ENCODE data around the gene RAF1. TPM values are rescaled to one million over a fixed set of nuclear protein-coding genes. Genes with fewer than 3 reads are reported as not detected.

Gene RAF1
- total RNA-seq, 2 experiments from 2014 or later = 127 to 139 TPM

- intact Hi-C loops (cut with DNase I, micrococcal nuclease) = no loop called here
- TF ChIP-seq CTCF (IDR thresholded peaks at IDR 0.05) = no peak
- ATAC-seq (ENCODE audit: poor library complexity) = no peak
- peaks cover 27% of the 10 kb centered on the region for H3K36me3 Mint-ChIP-seq (ENCODE audit: low read depth)
- Histone ChIP-seq H3K4me3 (ENCODE audit: low read length) (no peak overlapping the region), H3K4me1 (ENCODE audit: insufficient read depth, low read length) (peaks cover 37% of the 10 kb centered on the region), H3K9me3 (ENCODE audit: control insufficient read depth in 1 of 2, insufficient read depth in 1 of 2, low read length in 2 of 2) (no peaks in the 10 kb centered on the region), H3K27me3 (ENCODE audit: control insufficient read depth in 1 of 2, insufficient read depth in 2 of 2, low read length in 2 of 2) (no peaks in the 10 kb centered on the region), H3K36me3 (ENCODE audit: insufficient read depth, low read length) (no peaks in the 10 kb centered on the region), H3K27ac (ENCODE audit: low read depth in 1 of 2, low read length in 2 of 2) (no peak overlapping the region)
- peaks cover 72% of the 10 kb centered on the region for H3K4me1 Mint-ChIP-seq (ENCODE audit: low read depth)
- H3K27ac Mint-ChIP-seq = peak overlapping the region; percentile 1
- DNase-seq = no peak
- H3K9me3 Mint-ChIP-seq = no peaks in the 10 kb centered on the region
- POLR2A ChIA-PET = no interaction called here
- no peaks in the 10 kb centered on the region for H3K27me3 Mint-ChIP-seq
- H3K4me3 Mint-ChIP-seq = no peak overlapping the region
- CTCF ChIA-PET = no interaction called here
These were observed 7.1 kb downstream of the RAF1 start for GRCh38 chr3:12656850-12657249.

- Mint-ChIP-seq H3K4me3 (peak overlapping the region; percentile 30), H3K4me1 (ENCODE audit: low read depth) (peaks cover 73% of the 10 kb centered on the region), H3K9me3 (no peaks in the 10 kb centered on the region), H3K27me3 (no peaks in the 10 kb centered on the region), H3K36me3 (ENCODE audit: low read depth) (peaks cover 27% of the 10 kb centered on the region), H3K27ac (peak overlapping the region; percentile 1)
- H3K27ac ChIP-seq (ENCODE audit: low read depth in 1 of 2, low read length in 2 of 2) = no peak overlapping the region
- no peaks in the 10 kb centered on the region for H3K27me3 ChIP-seq (ENCODE audit: control insufficient read depth in 1 of 2, insufficient read depth in 2 of 2, low read length in 2 of 2)
- ChIA-PET CTCF (no interaction called here), POLR2A (no interaction called here)
- no peak overlapping the region for H3K4me3 ChIP-seq (ENCODE audit: low read length)
- intact Hi-C loops (cut with DNase I, micrococcal nuclease) = no loop called here
- DNase-seq (no peak), ATAC-seq (ENCODE audit: poor library complexity) (no peak)
- peaks cover 30% of the 10 kb centered on the region for H3K4me1 ChIP-seq (ENCODE audit: insufficient read depth, low read length)
- no peaks in the 10 kb centered on the region for H3K9me3 ChIP-seq (ENCODE audit: control insufficient read depth in 1 of 2, insufficient read depth in 1 of 2, low read length in 2 of 2)
- no peak for TF ChIP-seq CTCF (IDR thresholded peaks at IDR 0.05)
- peaks cover 3% of the 10 kb centered on the region for H3K36me3 ChIP-seq (ENCODE audit: insufficient read depth, low read length)
These were observed 7.7 kb downstream of the RAF1 start for GRCh38 chr3:12656193-12656592.

- H3K27ac Mint-ChIP-seq = no peak overlapping the region
- peaks cover 28% of the 10 kb centered on the region for H3K36me3 Mint-ChIP-seq (ENCODE audit: low read depth)
- H3K36me3 ChIP-seq (ENCODE audit: insufficient read depth, low read length) = peaks cover 3% of the 10 kb centered on the region
- no peaks in the 10 kb centered on the region for H3K27me3 ChIP-seq (ENCODE audit: control insufficient read depth in 1 of 2, insufficient read depth in 2 of 2, low read length in 2 of 2)
- no peak overlapping the region for H3K4me3 Mint-ChIP-seq
- no peak overlapping the region for H3K4me3 ChIP-seq (ENCODE audit: low read length)
- no peaks in the 10 kb centered on the region for H3K27me3 Mint-ChIP-seq
- H3K4me1 Mint-ChIP-seq (ENCODE audit: low read depth) = peaks cover 73% of the 10 kb centered on the region
- ChIA-PET CTCF (no interaction called here), POLR2A (no interaction called here)
- intact Hi-C loops (cut with DNase I, micrococcal nuclease) = no loop called here
- DNase-seq (no peak), ATAC-seq (ENCODE audit: poor library complexity) (no peak)
- TF ChIP-seq CTCF (IDR thresholded peaks at IDR 0.05) = no peak
- peaks cover 28% of the 10 kb centered on the region for H3K4me1 ChIP-seq (ENCODE audit: insufficient read depth, low read length)
- H3K9me3 ChIP-seq (ENCODE audit: control insufficient read depth in 1 of 2, insufficient read depth in 1 of 2, low read length in 2 of 2) = no peaks in the 10 kb centered on the region
- H3K9me3 Mint-ChIP-seq = no peaks in the 10 kb centered on the region
- no peak overlapping the region for H3K27ac ChIP-seq (ENCODE audit: low read depth in 1 of 2, low read length in 2 of 2)
These were observed 8.2 kb downstream of the RAF1 start for GRCh38 chr3:12655701-12656100.

Data from CD4-positive, alpha-beta T cell (primary cell).